GM11168 (cell line): ENCODE data around the gene ADGRG6.
"Not testable (repeated sequence)": the region's sequence is repeated elsewhere in the genome, so short reads cannot be mapped to it uniquely, and the experiment has no call there.

Experiments used
- in situ Hi-C: fragments of 300-500 bp; cut with MboI; formaldehyde crosslinking; loops from one replicate; pipeline ENCODE4 v1.12.0; 2022; ENCODE audit warnings: low sequenced_read_pairs; ENCODE audit not compliant: unreplicated experiment

Gene ADGRG6

DNA sequence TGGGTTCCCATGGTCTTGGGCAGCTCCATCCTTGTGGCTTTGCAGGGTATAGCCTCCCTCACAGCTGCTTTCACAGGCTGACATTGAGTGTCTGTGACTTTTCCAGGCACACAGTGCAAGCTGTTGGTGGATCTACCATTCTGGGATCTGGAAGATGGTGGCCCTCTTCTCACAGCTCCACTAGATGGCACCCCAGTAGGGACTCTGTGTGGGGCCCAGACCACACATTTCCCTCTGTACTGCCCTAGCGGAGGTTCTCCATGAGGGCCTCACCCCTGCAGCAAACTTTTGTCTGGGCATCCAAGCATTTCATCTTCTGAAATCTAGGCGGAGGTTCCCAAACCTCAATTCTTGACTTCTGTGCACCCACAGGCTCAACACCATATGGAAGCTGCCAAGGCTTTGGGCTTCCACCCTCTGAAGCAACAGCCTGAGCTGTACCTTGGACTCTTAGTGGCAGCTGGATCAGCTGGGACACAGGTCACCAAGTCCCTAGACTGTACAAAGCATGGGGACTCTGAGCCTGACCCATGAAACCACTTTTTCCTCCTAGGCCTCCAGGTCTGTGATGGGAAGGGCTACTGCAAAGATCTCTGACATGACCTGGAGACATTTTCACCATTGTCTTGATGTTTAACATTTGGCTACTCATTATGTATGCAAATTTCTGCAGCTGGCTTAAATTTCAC lies 124.8 kb downstream of the ADGRG6 start:
- in situ Hi-C loops = loop anchor here (5.0 kb wide), 1 partner anchor 81 kb away; no protein-coding TSS in a partner anchor

DNA sequence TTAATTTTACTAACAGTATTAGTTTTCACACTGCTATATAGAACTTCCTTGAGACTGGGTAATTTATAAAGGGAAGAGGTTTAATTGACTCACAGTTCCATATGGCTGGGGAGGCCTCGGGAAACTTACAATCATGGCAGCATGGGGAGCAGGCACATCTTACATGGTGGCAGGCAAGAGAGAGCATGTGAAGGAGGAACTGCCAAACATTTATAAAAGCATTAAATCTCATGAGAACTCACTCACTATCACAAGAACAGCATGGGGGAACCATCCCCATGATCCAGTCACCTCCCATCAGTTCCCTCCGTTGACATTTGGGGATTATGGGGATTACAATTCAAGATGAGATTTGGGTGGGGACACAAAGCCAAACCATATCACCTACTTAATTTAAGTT lies 126.7 kb downstream of the ADGRG6 start:
- in situ Hi-C loops = loop anchor here (5.0 kb wide), 1 partner anchor 79 kb away; no protein-coding TSS in a partner anchor

DNA sequence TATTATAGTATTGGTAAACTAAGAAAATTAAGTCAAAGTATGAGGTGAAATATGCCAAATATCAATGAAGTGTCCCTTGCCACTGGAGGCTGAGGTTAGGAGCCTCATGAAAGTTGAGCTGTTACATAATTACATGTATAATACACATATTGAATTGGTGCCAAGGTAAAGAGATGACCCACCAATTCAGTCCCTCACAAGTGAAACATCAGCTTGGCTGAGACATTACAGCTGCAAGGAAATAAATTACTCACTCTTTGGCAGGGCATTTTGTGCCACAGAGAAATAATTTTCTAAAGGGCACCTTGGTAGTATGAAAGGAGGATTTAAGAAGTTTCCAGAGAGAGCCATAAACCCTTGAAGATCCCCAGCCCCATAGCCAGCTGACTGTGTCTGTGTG lies 127.4 kb downstream of the ADGRG6 start:
- in situ Hi-C loops = loop anchor here (5.0 kb wide), 1 partner anchor 78 kb away; no protein-coding TSS in a partner anchor

DNA sequence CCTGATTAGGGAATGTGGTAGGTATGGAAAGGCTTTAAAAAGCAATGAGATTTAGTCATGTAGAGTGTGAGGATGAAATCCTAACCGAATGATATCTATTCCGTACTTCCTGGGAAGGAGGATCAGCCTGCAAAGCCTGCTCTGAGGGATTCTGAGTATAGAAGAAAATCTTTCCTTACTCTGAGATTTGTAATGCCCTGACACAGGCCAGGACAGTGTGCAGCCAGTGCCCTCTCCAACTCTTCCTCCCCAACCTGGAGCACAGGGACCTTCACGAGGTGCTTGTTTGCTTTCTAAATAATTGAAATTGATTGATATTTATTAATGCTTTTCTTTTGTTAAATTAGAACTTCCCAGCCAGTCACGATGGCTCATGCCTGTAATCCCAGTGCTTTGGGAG lies 131.6 kb downstream of the ADGRG6 start:
- in situ Hi-C loops = no loop called here

DNA sequence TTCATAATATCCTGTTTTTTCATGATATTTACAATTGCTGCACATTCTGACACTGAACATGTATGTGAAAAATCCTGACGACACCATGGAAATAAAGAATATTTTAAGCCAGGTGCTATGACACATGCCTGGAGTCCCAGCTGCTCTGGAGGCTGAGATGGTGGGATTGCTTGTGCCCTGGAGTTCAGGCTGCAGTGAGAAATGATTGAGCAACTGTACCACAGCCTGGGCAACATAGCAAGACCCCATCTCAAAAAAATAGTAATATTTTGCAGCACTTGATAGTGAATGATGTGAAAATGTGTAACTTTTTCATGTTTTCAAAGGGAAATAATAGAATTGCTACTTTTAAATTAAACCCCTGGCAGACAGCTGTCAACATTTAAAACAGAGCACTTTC lies 137.1 kb downstream of the ADGRG6 start:
- in situ Hi-C loops = no loop called here

DNA sequence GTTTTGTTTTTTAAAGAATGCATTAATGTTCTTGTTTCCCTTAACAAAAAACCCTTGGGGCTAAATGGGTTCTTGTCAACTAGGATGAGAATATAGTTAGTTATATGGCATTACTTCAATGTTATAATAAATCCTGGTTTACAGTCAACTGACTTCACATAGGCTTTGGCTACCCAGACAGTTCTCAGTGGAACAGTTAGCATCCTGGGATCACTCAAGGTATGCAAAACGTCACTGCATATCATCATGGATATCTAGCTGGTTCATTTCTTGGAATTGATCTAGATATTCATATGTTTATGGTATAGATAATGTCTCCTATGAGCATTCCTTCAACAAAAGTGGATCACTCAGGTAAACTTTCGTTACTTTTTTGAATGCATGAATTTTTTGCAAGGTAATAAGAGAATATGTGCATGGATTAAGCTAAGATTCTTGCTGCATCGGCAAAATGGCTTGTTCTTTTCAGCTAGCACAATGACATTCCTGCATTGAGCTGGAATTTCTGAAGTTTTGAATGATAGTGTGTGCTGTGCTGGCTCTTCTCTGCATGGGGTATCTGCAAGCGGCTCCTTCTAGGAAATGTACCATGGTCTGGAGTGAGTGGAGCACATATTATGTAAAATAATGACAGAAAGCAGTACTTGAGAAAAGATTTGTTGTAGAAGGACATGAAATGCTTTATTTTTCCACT lies 138.9 kb downstream of the ADGRG6 start:
- in situ Hi-C loops = no loop called here

DNA sequence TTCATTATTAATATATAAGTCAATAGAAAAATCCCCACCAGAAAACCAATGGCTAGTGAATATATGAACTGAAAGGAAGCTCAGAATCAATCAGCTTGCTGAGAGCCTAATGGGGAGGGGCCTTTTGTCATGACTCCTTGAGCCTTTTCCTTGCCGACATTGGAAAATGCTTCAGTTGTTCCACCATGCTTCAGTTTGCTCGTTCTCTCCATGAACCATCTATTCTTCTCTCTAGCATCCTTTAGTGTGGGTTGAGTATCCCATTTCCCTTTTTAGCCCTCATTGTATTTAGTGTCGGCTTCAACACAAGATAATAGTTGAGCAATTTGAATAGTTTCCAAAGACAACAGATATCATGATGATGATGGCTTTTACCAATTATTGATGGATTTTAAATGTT lies 139.9 kb downstream of the ADGRG6 start:
- in situ Hi-C loops = no loop called here

DNA sequence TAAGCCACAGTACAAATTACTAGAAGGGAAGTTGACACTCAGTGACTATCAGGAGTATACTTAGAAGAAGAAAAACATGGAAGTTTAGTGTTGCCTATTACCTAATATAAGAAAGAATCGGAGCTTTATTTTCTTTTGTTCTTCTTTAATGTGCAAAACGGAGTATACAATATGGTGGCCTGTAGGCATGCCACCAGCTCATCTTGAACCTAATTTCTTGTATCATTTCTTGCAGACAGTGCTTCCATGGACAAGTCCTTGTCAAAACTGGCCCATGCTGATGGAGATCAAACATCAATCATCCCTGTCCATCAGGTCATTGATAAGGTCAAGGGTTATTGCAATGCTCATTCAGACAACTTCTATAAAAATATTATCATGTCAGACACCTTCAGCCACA lies 141.3 kb downstream of the ADGRG6 start:
- in situ Hi-C loops = no loop called here

DNA sequence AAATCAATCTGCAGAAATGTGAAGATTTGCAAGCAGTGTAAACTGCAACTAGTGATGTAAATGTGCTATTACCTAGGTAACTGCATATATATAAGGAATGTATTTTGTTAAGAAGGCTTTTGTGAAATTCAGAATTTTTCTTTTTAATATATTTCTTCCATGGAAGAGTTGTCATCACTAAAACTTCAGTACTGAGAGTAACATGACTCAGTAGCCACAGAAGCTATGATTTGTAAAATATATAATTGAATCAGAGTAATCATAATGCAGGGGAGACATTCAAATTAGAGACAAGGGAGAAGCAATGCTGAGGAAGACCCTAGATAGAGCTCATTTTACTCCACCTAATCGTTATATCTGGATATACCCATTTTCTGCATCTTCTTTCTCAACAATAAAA lies 141.7 kb downstream of the ADGRG6 start:
- in situ Hi-C loops = no loop called here

DNA sequence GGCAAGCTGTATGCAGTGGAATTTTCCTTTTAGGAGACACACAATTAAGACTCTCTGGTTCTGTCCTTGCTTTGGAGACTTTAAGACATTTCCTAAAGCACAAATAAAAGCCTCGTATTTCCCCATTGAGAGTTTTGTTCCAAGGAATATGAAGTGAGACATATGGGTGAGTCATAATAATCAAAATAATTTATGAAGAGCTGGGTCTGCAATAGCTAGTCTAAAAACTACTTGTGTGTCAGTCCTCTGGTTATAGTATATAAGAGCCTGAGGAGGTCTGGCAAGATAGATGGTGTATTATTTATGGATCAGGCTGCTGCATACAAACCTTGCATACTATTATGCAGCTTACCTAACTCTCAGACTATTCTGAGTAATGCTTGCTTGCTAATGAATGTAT lies 142.6 kb downstream of the ADGRG6 start:
- in situ Hi-C loops = no loop called here

DNA sequence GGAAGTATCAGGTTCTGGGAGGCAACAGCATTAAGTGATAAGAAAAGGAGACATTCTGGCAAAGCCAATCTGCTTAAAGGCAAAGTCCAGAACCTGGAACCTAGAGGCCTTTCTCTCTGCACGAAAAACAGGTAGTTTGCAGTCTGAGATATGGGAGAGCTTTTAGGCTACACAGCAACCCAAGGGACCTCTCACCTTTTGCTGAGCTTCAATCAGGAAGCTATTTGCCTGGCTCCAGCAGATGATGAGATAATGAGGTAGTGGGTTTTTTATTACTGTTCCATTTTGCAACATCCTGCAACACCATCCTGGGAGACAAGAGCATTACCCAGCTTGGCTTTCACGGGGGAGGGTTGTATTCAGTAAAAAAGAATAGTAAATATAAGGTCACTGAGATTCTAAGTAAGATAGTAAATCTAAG lies 143.1 kb downstream of the ADGRG6 start:
- in situ Hi-C loops = no loop called here

DNA sequence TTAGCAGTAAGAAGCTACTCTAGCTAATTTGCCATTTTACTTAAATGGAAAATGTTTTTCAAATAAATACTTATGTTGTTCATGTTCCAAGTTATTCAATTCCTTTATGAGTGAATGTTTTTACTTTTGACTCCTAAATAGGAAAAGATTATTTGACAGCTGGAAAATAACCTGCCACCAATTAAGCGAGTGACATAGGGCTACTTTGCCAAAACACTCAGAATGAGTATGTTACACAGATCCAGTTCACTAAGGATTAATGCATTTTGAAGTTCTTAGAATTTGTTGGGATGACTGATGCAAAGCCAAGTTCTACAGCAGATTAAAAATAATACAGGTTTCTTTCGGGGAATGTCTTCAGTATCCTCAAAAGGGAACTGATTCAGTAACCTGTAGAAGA lies 144.4 kb downstream of the ADGRG6 start:
- in situ Hi-C loops = no loop called here

DNA sequence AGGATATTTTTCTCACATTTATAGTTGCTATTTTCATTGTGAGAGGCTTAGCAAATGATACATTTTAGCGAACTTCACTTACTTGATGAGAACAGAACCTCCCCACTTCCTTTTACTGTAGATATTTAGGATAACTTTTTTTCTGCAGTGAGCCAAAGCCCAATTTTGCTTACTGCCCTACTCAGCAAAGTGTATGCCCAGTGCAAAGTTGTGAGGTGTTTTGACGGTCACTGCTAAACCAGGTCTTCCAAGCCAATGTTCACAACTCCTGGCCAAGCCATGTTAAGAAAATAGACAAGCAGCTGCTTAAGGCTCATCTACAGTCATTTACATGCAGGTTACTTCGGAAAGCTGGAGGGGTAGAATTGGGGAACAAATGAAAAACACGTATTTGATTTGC lies 144.8 kb downstream of the ADGRG6 start:
- in situ Hi-C loops = no loop called here

DNA sequence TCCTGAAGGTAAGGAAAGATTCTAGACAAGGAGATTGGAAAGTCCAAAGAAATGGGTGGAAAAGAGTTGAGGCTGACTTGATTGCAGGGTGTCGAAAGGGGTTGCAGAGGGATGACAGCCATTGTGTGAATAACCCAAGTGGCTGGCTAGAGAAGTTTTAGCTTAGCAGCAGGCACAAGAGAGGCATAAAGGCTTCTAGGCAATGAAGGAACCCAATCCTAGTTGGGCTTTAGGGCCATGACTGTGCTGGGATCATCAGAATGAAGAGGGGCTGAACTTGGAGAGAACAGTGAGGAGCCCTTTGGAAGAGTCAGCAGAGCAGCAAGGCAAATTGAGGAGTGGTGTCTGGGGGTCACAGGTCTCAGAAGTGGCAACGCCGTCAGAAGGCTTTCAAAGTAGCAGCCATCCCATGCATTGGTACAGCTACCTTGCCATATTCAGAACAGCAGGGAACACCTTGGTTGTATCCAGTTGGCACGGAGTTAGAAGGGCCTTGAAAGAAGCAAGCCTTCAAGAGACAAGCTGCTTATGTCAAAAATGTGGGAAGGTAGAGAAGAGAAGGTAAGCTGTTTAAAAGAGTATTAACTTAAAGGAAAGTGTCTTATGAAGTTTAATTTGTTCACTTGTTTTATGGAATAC lies 146.4 kb downstream of the ADGRG6 start:
- in situ Hi-C loops = no loop called here

DNA sequence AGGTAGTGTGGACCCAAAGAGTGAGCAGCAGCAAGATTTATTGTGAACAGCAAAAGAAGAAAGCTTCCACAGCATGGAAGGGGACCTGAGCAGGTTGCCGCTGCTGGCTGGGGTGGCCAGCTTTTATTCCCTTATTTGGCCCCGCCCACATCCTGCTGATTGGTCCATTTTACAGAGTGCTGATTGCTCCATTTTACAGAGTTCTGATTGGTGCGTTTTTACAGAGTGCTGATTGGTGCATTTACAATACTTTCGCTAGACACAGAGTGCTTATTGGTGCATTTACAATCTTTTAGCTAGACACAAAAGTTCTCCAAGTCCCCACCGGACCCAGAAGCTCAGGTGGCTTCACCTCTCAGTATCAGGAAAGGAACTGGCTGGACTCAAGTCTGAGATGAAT lies 149.0 kb downstream of the ADGRG6 start:
- in situ Hi-C loops = not testable (repeated sequence)

DNA sequence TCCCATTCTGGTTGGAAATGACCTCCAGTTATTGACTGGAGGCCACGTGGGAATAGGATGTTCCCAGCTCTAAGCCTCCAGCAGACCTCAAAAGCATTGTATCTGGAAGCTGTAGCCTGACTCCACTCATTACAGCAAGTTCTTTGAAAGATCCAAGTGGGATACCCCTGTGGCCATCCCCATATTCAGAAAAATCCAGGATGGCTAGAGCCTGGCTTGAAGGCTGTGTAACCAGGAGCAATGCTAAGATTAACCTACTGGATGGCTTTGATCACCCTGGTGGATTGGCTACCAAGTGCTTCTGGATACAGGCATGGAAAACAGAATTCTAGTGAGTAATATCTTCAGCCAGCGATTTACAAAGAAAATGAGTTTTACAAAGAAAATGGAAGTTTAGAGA lies 151.2 kb downstream of the ADGRG6 start:
- in situ Hi-C loops = no loop called here

DNA sequence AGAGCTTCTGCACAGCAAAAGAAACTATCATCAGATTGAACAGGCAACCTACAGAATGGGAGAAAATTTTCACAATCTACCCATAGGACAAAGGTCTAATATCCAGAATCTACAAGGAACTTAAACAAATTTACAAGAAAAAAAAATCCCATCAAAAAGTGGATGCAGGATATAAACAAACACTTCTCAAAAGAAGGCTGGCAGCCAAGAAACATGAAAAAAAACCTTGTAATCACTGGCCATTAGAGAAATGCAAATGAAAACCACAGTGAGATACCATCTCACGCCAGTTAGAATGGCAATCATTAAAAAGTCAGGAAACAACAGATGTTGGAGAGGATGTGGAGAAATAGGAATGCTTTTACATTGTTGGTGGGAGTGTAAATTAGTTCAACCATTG lies 152.4 kb downstream of the ADGRG6 start:
- in situ Hi-C loops = not testable (repeated sequence)

DNA sequence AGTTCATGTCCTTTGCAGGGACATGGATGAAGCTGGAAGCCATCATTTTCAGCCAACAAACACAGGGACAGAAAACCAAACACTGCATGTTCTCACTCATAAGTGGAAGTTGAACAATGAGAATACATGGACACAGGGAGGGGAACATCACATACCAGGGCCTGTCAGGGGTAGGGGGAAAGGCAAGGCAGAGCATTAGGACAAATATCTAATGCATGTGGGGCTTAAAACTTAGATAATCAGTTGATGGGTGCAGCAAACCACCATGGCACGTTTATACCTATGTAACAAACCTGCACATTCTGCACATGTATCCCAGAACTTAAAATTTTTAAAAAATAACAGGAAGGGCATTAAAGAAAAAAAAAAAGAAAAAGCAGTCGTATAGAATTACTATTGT lies 153.0 kb downstream of the ADGRG6 start:
- in situ Hi-C loops = not testable (repeated sequence)

DNA sequence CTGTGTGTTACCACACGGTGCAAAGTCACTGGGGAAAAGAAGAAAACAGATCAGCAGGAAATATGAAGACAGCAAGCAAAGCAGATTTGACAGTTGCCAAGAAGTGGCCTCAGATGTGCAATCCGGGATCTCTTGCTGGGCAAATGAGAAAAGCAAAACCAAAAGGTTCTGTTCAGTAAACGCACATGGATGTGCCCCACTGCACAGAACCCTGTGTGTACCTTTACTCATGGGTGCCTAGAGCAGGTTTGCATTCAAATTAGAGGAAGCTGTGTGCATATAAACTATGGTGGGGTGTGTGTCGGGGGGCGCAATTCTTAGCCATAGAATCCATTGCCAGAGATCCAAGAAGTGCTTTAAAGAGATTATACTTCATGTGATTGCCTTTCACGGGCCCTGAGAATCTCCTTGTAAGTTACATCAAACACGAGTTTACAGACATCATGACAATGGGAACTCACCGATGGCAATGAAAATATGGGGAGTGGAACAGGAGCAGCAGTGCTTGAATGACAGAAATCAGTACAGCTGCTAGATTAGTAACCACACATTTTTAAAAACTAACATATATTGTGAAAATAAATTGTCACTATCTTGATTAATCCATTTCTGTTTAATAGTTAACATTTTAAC lies 154.3 kb downstream of the ADGRG6 start:
- in situ Hi-C loops = no loop called here

DNA sequence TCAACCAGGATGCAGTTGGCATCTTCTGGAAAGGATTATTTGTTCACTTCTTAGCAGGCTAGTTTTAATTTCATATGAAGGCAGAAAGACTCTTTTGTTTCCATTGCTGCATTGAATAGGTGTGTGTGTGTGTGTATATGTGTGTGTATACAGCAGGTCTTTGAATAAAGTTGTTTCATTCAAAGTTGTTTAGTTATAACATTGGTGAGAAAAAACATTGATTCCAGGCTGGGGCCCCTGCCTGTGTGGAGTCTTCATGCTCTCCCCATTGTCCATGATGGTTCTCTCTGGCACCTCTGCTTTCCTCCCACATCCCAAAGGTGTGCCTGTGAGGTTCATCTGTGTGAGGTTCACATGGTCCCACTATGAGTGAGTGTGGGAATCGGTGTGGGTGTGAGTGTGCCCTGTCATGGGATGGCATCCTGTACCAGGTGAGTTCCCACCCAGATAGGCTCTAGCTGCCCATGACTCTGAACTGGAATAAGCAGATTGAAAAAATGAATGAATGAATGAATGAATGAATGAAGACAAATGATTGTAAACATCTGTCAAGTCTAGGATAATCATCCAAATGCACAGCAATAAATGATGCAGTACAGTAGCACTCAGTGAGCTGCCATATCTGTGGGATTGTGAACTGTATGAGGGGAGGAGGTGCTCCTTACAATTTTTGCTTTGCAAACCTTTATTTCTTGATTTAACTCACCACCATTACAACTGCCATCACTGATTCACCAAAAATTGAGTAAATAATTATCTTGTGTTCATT lies 156.0 kb downstream of the ADGRG6 start:
- in situ Hi-C loops = no loop called here
